GM23248 (cell line): ENCODE results near the gene CHRD.

Experiments used
- EZH2 ChIP-seq: fragments of 200-600 bp; sonication (generic); IDR thresholded peaks from 2 replicates; pipeline ENCODE4 v1.6.1; 2018; ENCODE audit warnings: antibody characterized with exemption, mild to moderate bottlenecking; ENCODE audit not compliant: insufficient read depth, poor library complexity, severe bottlenecking
- EZH2phosphoT487 ChIP-seq: fragments of 200-600 bp; sonication (generic); IDR thresholded peaks from 2 replicates; pipeline ENCODE4 v1.6.1; 2018; ENCODE audit warnings: antibody characterized with exemption, moderate library complexity, mild to moderate bottlenecking, low read depth; ENCODE audit not compliant: insufficient read depth

- TF ChIP-seq EZH2phosphoT487 (no peak), EZH2 (no peak)
Measured at GRCh38 chr3:184337399-184337714, 42.5 kb upstream of the CHRD start, which contains the start of gene FAM131A.
